MM.1S (cell line): ENCODE data around the gene TRAM2.

Experiments used
- EZH2 ChIP-seq: fragments of 300-600 bp; sonication (generic); optimal IDR thresholded peaks from 2 replicates; pipeline ENCODE3; 2017; ENCODE audit warnings: low read depth, mild to moderate bottlenecking, antibody characterized with exemption, low read length, mixed read lengths
- EZH2phosphoT487 ChIP-seq: fragments of 300-600 bp; sonication (generic); IDR thresholded peaks from 2 replicates; pipeline ENCODE4 v1.6.1; 2018; ENCODE audit warnings: antibody characterized with exemption, low read length
- TF ChIP-seq, protein P1 (sequence below): fragments of 300-600 bp; sonication (generic); IDR thresholded peaks from 2 replicates; pipeline ENCODE4 v1.5.1; 2016; ENCODE audit warnings: antibody characterized with exemption, low read length, mixed read lengths

- TF ChIP-seq, protein P1, sequence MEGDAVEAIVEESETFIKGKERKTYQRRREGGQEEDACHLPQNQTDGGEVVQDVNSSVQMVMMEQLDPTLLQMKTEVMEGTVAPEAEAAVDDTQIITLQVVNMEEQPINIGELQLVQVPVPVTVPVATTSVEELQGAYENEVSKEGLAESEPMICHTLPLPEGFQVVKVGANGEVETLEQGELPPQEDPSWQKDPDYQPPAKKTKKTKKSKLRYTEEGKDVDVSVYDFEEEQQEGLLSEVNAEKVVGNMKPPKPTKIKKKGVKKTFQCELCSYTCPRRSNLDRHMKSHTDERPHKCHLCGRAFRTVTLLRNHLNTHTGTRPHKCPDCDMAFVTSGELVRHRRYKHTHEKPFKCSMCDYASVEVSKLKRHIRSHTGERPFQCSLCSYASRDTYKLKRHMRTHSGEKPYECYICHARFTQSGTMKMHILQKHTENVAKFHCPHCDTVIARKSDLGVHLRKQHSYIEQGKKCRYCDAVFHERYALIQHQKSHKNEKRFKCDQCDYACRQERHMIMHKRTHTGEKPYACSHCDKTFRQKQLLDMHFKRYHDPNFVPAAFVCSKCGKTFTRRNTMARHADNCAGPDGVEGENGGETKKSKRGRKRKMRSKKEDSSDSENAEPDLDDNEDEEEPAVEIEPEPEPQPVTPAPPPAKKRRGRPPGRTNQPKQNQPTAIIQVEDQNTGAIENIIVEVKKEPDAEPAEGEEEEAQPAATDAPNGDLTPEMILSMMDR = no peak
- no peak for TF ChIP-seq EZH2
- TF ChIP-seq EZH2phosphoT487 = no peak
These were observed 59.9 kb downstream of the TRAM2 start for GRCh38 chr6:52516943-52517342.
